Endothelial cell (in vitro differentiated cells): Measurements from ENCODE around the gene ZNF227. TPM values are rescaled to one million over a fixed set of nuclear protein-coding genes. Genes with fewer than 3 reads are reported as not detected.
A peak's percentile ranks its signal among the peaks of the same experiment; 100 is the strongest.
"Not testable (repeated sequence)": the region's sequence is repeated elsewhere in the genome, so short reads cannot be mapped to it uniquely, and the experiment has no call there.

ENCODE experiments used
- DNase-seq: peaks from one replicate; pipeline ENCODE4 v3.0.0; 2021; ENCODE audit warnings: low spot score
- H3K27ac Mint-ChIP-seq: one replicate; pipeline ENCODE4 v1.8.0; 2021; ENCODE audit warnings: mixed read lengths, inconsistent platforms; ENCODE audit not compliant: unreplicated experiment
- H3K27me3 Mint-ChIP-seq: one replicate; pipeline ENCODE4 v1.8.0; 2021; ENCODE audit warnings: mild to moderate bottlenecking, moderate library complexity, mixed read lengths, inconsistent platforms; ENCODE audit not compliant: unreplicated experiment
- H3K36me3 Mint-ChIP-seq: one replicate; pipeline ENCODE4 v1.8.0; 2021; ENCODE audit warnings: mild to moderate bottlenecking, low read depth, mixed read lengths, inconsistent platforms; ENCODE audit not compliant: unreplicated experiment
- H3K4me1 Mint-ChIP-seq: one replicate; pipeline ENCODE4 v1.8.0; 2021; ENCODE audit warnings: mild to moderate bottlenecking, mixed read lengths, inconsistent platforms; ENCODE audit not compliant: unreplicated experiment
- H3K4me3 Mint-ChIP-seq: one replicate; pipeline ENCODE4 v1.8.0; 2021; ENCODE audit warnings: mild to moderate bottlenecking, mixed read lengths, inconsistent platforms; ENCODE audit not compliant: unreplicated experiment
- H3K9me3 Mint-ChIP-seq: one replicate; pipeline ENCODE4 v1.8.0; 2021; ENCODE audit warnings: mixed read lengths, inconsistent platforms; ENCODE audit not compliant: unreplicated experiment
- total RNA-seq: library from RNA; stranded (reverse); fragmentation: NEBNext Ultra II Directional; extraction: Animal tissue kit (Norgen Biotek cat#: 25700); gene quantifications from one replicate; pipeline ENCODE4 v1.2.1, GENCODE V29; 2021; ENCODE audit not compliant: unreplicated experiment
- TF ChIP-seq, protein P1 (sequence below): fragments of 200-600 bp; sonication (generic); IDR thresholded peaks from one replicate; pipeline ENCODE4 v1.5.0; 2021; ENCODE audit warnings: antibody characterized with exemption; ENCODE audit not compliant: unreplicated experiment

ZNF227 gene
- total RNA-seq, 1 donor from 2014 or later: 29.3 TPM

DNA sequence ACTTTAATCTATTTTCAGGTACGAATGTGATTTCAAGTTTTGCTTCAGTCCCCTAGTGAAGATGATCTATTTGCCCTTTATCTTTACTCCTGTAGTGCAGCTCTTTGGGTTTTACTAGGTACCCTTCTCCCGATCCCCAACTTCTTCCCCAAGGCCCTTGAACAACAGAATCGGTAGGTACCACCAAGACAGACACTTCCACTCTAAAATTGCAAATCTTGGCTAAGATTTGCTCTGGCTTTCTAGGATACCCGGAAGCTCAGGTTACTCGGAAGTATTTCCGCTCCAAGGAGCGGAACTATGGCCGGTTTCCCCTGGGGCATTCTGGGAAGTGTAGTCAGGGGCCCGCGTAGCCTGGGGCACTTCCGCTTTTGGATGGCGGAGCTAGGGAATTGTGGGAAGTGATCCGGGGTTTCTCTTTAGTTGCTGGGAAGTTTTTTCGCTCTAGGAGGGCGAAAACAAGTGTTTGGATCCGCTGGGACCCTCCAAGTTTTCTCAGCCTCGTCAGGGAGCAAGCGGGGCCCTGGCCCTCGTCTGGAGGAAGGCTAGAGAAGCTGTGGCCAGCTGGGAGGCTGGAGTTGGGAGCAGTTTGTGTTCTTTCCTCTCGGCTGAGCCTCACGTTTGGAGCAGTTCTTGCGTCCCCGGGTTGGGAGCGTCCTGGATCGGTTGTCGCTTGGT, 5.1 kb upstream of the ZNF227 start:
- Mint-ChIP-seq H3K36me3 (peaks cover 4% of the 10 kb centered on the region), H3K9me3 (peaks cover 4% of the 10 kb centered on the region), H3K27ac (peak overlapping the region; percentile 97), H3K4me1 (peaks cover 5% of the 10 kb centered on the region), H3K4me3 (peak overlapping the region; percentile 93), H3K27me3 (peaks cover 1% of the 10 kb centered on the region)
- TF ChIP-seq, protein P1, sequence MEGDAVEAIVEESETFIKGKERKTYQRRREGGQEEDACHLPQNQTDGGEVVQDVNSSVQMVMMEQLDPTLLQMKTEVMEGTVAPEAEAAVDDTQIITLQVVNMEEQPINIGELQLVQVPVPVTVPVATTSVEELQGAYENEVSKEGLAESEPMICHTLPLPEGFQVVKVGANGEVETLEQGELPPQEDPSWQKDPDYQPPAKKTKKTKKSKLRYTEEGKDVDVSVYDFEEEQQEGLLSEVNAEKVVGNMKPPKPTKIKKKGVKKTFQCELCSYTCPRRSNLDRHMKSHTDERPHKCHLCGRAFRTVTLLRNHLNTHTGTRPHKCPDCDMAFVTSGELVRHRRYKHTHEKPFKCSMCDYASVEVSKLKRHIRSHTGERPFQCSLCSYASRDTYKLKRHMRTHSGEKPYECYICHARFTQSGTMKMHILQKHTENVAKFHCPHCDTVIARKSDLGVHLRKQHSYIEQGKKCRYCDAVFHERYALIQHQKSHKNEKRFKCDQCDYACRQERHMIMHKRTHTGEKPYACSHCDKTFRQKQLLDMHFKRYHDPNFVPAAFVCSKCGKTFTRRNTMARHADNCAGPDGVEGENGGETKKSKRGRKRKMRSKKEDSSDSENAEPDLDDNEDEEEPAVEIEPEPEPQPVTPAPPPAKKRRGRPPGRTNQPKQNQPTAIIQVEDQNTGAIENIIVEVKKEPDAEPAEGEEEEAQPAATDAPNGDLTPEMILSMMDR: no peak
- DNase-seq: peak; percentile 77

DNA sequence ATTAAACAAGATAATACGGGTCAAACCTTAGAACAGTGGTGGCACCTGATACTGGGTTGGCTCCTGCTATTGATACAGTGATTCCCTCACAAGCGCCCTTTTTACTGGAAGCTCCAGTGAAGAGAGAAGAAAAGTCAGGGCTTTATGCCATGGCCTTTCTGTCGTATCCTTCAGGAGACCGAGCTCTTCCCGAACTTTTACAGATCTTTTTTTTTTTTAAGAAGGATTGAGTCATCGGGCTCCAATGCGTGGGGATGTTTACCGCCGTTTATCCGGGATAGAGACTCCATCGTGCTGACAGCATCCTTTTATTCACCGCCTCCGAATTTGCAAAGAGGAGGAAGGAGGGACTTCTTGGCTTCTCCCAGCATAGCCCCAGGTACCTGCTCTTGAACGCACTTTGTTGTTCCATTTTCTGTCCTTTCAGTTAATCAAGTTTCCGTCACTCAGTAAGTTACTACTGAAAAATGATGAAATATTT, 574 bp downstream of the ZNF227 start:
- Mint-ChIP-seq H3K9me3 (no peaks in the 10 kb centered on the region), H3K27ac (peak overlapping the region; percentile 73), H3K36me3 (peaks cover 19% of the 10 kb centered on the region), H3K4me3 (peak overlapping the region; percentile 94), H3K4me1 (peaks cover 8% of the 10 kb centered on the region), H3K27me3 (no peaks in the 10 kb centered on the region)
- TF ChIP-seq, protein P1: no peak
- DNase-seq: peak; percentile 7

DNA sequence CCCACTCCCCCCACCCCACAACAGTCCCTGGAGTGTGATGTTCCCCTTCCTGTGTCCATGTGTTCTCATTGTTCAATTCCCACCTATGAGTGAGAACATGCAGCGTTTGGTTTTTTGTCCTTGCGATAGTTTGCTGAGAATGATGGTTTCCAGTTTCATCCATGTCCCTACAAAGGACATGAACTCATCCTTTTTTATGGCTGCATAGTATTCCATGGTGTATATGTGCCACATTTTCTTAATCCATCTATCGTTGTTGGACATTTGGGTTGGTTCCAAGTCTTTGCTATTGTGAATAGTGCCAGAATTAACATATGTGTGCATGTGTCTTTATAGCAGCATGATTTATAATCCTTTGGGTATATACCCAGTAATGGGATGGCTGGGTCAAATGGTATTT, 7.6 kb downstream of the ZNF227 start:
- H3K4me3 Mint-ChIP-seq, H3K27ac Mint-ChIP-seq, H3K4me1 Mint-ChIP-seq, H3K9me3 Mint-ChIP-seq, DNase-seq, H3K27me3 Mint-ChIP-seq: not testable (repeated sequence)
- peaks cover 43% of the 10 kb centered on the region for H3K36me3 Mint-ChIP-seq

DNA sequence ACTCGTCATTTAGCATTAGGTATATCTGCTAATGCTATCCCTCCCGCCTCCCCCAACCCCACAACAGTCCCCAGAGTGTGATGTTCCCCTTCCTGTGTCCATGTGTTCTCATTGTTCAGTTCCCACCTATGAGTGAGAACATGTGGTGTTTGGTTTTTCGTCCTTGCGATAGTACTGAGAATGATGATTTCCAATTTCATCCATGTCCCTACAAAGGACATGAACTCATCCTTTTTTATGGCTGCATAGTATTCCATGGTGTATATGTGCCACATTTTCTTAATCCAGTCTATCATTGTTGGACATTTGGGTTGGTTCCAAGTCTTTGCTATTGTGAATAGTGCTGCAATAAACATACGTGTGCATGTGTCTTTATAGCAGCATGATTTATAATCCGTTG, 8.4 kb downstream of the ZNF227 start:
- H3K4me3 Mint-ChIP-seq, H3K27me3 Mint-ChIP-seq, H3K4me1 Mint-ChIP-seq, H3K9me3 Mint-ChIP-seq, H3K27ac Mint-ChIP-seq, DNase-seq: not testable (repeated sequence)
- H3K36me3 Mint-ChIP-seq: peaks cover 43% of the 10 kb centered on the region

DNA sequence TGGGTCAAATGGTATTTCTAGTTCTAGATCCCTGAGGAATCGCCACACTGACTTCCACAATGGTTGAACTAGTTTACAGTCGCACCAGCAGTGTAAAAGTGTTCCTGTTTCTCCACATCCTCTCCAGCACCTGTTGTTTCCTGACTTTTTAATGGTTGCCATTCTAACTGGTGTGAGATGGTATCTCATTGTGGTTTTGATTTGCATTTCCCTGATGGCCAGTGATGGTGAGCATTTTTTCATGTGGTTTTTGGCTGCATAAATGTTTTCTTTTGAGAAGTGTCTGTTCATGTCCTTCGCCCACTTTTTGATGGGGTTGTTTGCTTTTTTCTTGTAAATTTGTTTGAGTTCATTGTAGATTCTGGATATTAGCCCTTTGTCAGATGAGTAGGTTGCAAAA, 9.0 kb downstream of the ZNF227 start:
- H3K4me1 Mint-ChIP-seq, H3K9me3 Mint-ChIP-seq, H3K27me3 Mint-ChIP-seq, H3K4me3 Mint-ChIP-seq, H3K27ac Mint-ChIP-seq, DNase-seq: not testable (repeated sequence)
- peaks cover 47% of the 10 kb centered on the region for H3K36me3 Mint-ChIP-seq

DNA sequence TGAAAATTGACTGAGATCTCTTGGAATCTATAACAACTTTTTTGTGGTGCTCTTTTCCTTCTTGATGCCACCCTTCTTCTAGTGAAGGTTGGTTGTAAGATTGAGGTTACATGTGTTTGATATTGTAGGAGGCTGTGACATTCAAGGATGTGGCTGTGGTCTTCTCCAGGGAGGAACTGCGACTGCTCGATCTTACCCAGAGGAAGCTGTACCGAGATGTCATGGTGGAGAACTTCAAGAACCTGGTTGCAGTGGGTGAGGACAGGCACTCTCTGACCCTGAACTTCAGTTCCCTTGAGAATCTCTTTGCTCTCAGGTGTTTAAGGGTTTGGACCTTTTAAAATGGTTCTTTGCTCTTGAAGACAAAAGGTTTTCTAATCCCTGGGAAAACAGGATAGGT, 16.0 kb downstream of the ZNF227 start:
- Mint-ChIP-seq H3K4me1 (no peaks in the 10 kb centered on the region), H3K9me3 (peaks cover 5% of the 10 kb centered on the region), H3K27me3 (peaks cover 1% of the 10 kb centered on the region), H3K27ac (no peak overlapping the region), H3K36me3 (peaks cover 66% of the 10 kb centered on the region), H3K4me3 (peak overlapping the region; percentile 75)
- no peak for DNase-seq
- TF ChIP-seq, protein P1: no peak
